GM19240 (cell line): ENCODE data around the gene DDAH1.

ENCODE experiments used
- DNase-seq: peaks from one replicate; pipeline ENCODE4 v3.0.0; 2011; ENCODE audit warnings: low spot score; ENCODE audit not compliant: insufficient read length

Gene DDAH1

DNA sequence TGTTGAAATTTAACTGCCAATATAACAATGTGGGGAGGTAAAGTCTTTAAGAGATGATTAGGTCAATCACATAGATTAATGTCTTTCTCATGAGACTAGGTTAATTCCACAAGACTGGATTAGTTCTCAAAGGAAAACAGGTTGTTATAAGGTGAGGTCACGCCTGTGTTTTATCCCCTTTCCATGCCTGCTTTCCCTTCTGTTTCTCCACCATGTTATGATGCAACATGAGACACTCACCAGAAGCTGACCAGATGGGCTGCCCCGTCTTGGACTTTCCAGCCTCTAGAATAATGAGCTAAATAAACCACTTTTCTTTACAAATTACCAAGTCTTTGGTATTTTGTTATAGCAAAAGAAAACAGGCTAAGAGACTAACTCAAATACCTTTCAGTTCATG lies 70.8 kb downstream of the DDAH1 start:
- DNase-seq, result no peak

DNA sequence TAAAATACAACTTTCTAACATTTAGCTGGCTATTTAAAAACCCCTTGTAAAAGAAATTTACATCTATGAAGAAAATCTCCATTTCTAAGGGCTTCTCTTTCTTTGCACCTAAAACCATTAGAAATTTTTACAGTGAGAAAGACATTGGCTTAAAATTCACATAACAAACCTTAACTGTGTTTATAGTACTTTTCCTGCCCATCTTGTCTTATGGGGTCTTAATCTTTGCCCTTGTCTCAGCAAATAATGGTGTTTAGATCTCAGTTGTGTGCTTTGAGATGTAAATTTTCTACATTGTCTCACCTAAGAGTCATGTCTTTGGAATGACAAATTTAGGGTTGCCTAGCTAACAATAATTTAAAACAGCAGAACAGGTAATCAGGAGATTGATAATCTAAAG lies 71.5 kb downstream of the DDAH1 start:
- no peak for DNase-seq

DNA sequence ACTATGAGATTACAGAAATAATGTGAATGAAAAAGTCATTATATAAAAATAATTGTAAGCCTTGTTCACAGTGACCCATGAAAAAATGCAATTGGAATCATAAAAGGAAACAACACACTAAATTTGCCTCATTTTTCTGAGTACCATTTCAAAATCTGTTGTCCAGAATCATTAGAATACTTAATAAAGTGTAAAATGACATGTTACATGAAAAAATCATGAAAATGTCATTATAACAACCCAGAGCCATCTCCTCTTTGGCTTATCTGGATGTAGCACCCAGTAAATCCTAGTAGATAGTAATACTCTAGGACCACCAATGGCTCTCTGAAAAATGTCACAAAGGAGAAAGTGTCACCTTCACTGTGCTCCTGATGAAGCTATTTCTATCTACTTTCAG lies 76.5 kb downstream of the DDAH1 start:
- no peak for DNase-seq

GRCh38 chr1:85387781-85388180 lies 77.2 kb downstream of the DDAH1 start:
- no peak for DNase-seq

- DNase-seq, result no peak
Observed at GRCh38 chr1:85386068-85386722, 78.8 kb downstream of the DDAH1 start.

- no peak for DNase-seq
Observed at GRCh38 chr1:85379203-85380136, 85.5 kb downstream of the DDAH1 start.

DNA sequence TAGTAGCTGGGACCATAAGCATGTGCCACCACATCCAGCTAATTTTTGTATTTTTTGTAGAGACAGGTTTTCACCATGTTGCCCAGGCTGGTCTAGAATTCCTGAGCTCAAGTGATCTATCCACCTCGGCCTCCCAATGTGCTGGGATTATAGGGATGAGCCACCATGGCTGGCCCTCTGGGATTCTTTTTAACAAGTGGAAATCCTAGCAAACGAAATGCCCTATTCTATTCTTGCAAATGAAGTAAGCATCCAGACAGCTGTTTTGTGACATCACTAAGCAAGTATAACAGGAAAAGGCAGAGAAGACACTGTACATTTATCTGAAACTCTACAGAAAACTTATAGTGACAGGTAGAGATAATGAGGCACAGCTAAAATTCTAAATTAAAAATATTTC lies 86.4 kb downstream of the DDAH1 start:
- DNase-seq, result no peak

GRCh38 chr1:85376356-85376755 lies 88.6 kb downstream of the DDAH1 start:
- no peak for DNase-seq

- DNase-seq, result no peak
Observed at GRCh38 chr1:85375493-85375892, 89.5 kb downstream of the DDAH1 start.

DNA sequence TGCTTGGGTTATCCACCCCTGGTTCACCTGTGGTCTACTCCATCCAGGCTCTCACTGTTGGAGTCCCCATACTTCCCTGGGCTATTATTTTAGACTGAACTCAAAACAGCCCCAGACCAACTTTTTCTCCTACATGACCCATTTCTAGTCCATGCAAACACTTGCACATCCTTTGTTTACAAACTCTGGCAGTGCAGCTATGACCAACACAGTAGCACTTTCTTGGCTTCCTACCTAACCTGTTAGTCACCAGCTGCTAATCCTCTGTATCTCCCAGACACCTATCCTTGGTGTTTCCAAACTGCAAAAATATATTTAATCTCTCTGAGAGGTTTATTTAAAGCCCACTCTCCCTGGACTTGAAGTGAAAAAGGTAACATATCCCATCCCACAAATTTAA lies 90.8 kb downstream of the DDAH1 start:
- no peak for DNase-seq

DNA sequence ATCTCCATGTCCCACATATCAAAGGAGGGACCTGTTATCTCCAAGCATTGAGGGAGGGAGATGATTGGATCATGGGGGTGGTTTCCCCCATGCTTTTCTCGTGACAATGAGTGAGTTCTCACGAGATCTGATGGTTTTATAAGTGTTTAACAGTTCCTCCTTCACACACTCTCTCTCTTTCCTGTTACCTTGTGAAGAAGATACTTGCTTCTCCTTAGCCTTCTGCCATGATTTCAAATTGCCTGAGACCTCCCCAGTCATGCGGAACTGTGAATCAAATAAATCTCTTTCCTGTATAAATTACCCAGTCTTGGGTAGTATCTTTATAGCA lies 91.6 kb downstream of the DDAH1 start:
- DNase-seq, result no peak

GRCh38 chr1:85372683-85373377 lies 92.1 kb downstream of the DDAH1 start:
- DNase-seq, result no peak

- DNase-seq, result no peak
Observed at GRCh38 chr1:85371021-85371420, 93.9 kb downstream of the DDAH1 start.

GRCh38 chr1:85368073-85368770 lies 96.7 kb downstream of the DDAH1 start:
- no peak for DNase-seq

GRCh38 chr1:85366391-85367170 lies 98.4 kb downstream of the DDAH1 start:
- no peak for DNase-seq

- no peak for DNase-seq
Observed at GRCh38 chr1:85365851-85366250, 99.1 kb downstream of the DDAH1 start.

DNA sequence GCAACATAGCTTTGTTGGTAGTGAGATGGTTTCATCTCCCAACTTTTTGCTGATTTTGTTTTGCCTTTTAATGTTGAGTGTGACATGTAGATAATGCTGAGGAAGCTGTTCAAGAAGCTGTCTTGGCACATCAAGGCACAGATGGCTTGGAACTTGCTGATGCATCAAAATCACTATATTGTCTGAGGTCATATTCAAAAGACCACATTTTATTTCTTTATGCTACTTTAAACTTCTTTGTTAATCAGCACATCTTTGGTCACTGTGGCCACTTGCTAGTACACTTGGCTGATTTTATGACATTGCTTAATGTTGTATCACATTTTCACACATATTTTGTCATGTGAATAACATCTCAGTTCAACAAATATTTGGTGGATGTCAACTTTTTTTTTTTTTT lies 101.4 kb downstream of the DDAH1 start:
- DNase-seq, result no peak

- no peak for DNase-seq
Observed at GRCh38 chr1:85363092-85363491, 101.9 kb downstream of the DDAH1 start.

GRCh38 chr1:85361606-85362296 lies 103.2 kb downstream of the DDAH1 start:
- no peak for DNase-seq

DNA sequence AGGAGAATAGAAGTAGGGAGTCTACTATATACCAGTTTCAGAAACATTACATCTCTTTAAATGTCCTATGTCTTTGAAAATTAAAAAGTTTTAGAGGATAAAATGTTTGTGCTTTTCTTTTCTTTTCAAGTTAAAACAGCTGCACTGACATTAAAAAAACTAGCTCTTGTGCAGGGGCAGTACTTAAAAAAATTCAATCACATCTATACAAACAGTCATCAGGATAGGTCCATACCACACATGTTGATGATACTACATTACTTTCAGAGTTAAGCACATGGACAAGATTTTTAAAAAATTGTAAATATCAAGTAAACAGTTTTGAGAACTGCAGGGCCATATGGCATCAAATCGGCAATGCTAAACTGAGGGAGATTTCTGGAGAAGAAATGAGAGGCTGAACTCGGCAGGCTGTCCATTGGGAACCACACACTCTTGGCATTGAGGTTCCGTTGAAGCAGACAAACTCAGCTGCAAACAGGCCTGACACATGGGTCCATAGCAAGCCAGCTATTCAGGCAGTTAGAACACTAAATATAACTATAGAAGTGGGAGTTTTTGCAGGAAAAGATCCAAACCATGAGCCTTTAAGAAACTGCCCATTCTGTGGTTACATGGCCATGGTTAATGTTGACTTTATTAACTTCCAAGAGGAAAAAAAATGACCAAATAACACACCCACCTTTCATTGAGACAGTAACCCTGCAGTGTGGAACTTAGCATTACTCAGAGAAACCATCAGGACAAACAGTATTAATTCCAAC lies 104.0 kb downstream of the DDAH1 start:
- DNase-seq, result no peak
